Prostate gland (tissue), 2 donors: ENCODE results near the gene MPHOSPH6.

Experiments used
- POLR2A ChIP-seq: fragments of 450-650 bp; IDR thresholded peaks from one replicate; pipeline ENCODE4 v1.6.1; 2016; ENCODE audit warnings: antibody characterized with exemption, mild to moderate bottlenecking
- TF ChIP-seq, protein P1 (sequence below), 4 experiments: fragments of 200-600 bp in 2 of 4; fragments of 450-650 bp in 2 of 4; sonication (generic) in 2 of 4; IDR thresholded peaks; 1 replicate in 3 of 4; 2 replicates in 1 of 4; pipeline ENCODE4 v1.5.1; 2016 to 2019; ENCODE audit warnings: antibody characterized with exemption in 4 of 4, mild to moderate bottlenecking in 2 of 4, moderate library complexity in 2 of 4

DNA sequence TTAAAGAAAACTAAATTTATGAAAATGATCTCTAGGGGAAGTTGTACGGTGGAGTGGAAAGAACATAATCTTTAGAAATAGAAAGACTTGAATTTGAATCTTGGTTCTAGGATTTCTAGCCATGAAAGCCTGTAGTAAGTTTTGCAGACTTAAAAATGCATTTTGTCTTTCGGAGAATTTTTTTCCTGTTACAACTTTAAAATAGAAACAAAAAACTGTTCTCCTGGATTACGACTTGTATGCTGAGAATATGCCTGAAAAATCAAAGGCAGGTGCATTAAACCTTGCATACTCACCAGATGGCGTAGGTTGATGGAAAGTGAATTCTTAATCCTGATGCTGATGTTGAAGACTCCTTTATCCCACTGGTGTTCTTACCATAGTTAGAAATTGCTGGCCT is 7.5 kb upstream of the MPHOSPH6 start:
- TF ChIP-seq, protein P1, sequence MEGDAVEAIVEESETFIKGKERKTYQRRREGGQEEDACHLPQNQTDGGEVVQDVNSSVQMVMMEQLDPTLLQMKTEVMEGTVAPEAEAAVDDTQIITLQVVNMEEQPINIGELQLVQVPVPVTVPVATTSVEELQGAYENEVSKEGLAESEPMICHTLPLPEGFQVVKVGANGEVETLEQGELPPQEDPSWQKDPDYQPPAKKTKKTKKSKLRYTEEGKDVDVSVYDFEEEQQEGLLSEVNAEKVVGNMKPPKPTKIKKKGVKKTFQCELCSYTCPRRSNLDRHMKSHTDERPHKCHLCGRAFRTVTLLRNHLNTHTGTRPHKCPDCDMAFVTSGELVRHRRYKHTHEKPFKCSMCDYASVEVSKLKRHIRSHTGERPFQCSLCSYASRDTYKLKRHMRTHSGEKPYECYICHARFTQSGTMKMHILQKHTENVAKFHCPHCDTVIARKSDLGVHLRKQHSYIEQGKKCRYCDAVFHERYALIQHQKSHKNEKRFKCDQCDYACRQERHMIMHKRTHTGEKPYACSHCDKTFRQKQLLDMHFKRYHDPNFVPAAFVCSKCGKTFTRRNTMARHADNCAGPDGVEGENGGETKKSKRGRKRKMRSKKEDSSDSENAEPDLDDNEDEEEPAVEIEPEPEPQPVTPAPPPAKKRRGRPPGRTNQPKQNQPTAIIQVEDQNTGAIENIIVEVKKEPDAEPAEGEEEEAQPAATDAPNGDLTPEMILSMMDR (IDR thresholded peaks at IDR 0.05), result no peak
- no peak for TF ChIP-seq POLR2A
